Muscle of leg (tissue), 11 donors: ENCODE measurements around the gene TXLNB. TPM values are rescaled to one million over a fixed set of nuclear protein-coding genes. Genes with fewer than 3 reads are reported as not detected.

Source experiments
- DNase-seq: peaks from one replicate; pipeline ENCODE4 v3.0.0; 2013
- H3K27ac ChIP-seq: one replicate; pipeline ENCODE4 v1.5.1; 2013; ENCODE audit warnings: mild to moderate bottlenecking, low read length, control low read depth
- H3K27me3 ChIP-seq: one replicate; pipeline ENCODE4 v1.6.1; 2013; ENCODE audit warnings: low read length; ENCODE audit not compliant: control insufficient read depth, insufficient read depth
- H3K36me3 ChIP-seq: one replicate; pipeline ENCODE4 v1.6.1; 2013; ENCODE audit warnings: low read length; ENCODE audit not compliant: control insufficient read depth, insufficient read depth
- H3K4me1 ChIP-seq: one replicate; pipeline ENCODE4 v1.6.1; 2013; ENCODE audit warnings: low read length; ENCODE audit not compliant: control insufficient read depth, insufficient read depth
- H3K4me3 ChIP-seq: one replicate; pipeline ENCODE4 v1.5.1; 2013; ENCODE audit warnings: low read length, control low read depth
- H3K9me3 ChIP-seq: replicated peaks from 2 replicates; pipeline ENCODE4 v1.6.1; 2013; ENCODE audit warnings: low read depth, low read length; ENCODE audit not compliant: control insufficient read depth
- WGBS: methylation state at CpG from one replicate; pipeline ENCODE4 v1.1.5; 2013; ENCODE audit warnings: missing lambda C conversion rate; ENCODE audit not compliant: insufficient coverage; 5-methylcytosine and 5-hydroxymethylcytosine counted together
- polyA plus RNA-seq, 8 donors: library from polyadenylated mRNA; unstranded; fragments of 120-200 nt; gene quantifications; one replicate each; pipeline versions ENCODE4 v1.2.1 to v1.2.3, GENCODE V29; 2013; ENCODE audit warnings: inconsistent platforms in 1 of 8, low replicate concordance in 1 of 8; ENCODE audit not compliant: insufficient read length in 8 of 8, insufficient read depth in 1 of 8
- total RNA-seq: library from RNA; stranded (reverse); fragments of 120-200 nt; gene quantifications from one replicate; pipeline ENCODE4 v1.2.4, GENCODE V29; 2013

TXLNB gene
- total and polyA plus RNA-seq, 9 donors, result 61.1 to 108 (median 87.7) TPM

DNA sequence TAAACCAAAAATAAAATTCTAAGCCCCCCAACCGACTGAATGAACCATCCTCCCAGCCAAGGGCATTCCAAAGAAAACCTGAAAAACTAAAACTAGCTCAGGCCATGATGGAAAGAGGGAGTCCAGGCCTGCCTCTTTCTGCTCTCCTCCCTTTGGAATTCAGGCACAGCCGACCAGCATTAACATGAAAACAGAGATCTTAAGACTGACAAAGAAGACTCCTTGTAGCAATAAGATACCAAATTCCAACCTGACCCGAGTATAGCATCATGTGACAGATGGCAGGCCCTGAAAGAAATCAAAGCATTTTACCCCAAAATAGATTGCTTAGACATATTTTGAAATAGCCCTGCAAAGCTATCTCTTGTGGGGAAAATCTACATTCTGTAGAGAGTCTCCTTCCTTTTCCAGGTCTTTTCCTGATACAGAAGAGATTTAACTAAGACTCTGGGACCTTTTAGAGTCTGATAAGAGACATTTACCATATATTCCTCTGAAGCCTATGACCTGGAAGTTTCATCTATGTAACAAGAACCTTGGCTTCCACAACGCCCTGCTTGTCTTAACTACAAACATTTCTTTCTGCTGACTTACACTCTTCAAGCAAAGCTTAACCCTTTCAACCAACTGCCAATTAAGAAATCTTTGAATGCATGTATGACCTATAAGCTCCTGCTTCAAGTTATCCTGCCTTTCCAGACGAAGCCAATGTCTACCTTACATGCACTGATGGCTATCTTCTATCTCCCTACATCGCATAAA is 22.2 kb upstream of the TXLNB start:
- H3K4me1 ChIP-seq, result no peaks in the 10 kb centered on the region
- H3K4me3 ChIP-seq, result no peak overlapping the region
- H3K27ac ChIP-seq, result no peak overlapping the region
- no peak for DNase-seq
- H3K27me3 ChIP-seq, result no peaks in the 10 kb centered on the region
- H3K36me3 ChIP-seq, result no peaks in the 10 kb centered on the region
- H3K9me3 ChIP-seq, result peaks cover 2% of the 10 kb centered on the region
- WGBS, result 31% methylated on average over 3 of the region's 6 CpGs

DNA sequence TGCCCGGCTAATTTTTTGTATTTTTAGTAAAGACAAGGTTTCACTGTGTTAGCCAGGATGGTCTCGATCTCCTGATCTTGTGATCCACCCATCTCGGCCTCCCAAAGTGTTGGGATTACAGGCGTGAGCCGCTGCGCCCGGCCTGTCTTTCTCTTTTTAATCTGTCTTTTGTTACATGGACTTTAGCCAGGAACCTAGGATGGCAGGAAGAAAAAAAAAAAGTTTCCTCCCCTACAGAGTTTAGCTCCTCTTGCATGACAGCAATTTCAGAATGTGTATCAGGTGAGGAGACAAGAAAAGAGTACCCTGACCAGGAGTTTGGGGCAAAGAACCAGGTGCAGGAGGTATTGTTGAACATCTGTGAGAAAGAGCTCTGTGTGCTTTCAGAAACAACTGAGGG is 21.4 kb upstream of the TXLNB start:
- H3K27me3 ChIP-seq, result no peaks in the 10 kb centered on the region
- DNase-seq, result no peak
- WGBS, result 100% methylated on average over 2 of the region's 7 CpGs
- H3K4me1 ChIP-seq, result no peaks in the 10 kb centered on the region
- H3K4me3 ChIP-seq, result no peak overlapping the region
- H3K27ac ChIP-seq, result no peak overlapping the region
- H3K36me3 ChIP-seq, result no peaks in the 10 kb centered on the region
- H3K9me3 ChIP-seq, result no peaks in the 10 kb centered on the region

DNA sequence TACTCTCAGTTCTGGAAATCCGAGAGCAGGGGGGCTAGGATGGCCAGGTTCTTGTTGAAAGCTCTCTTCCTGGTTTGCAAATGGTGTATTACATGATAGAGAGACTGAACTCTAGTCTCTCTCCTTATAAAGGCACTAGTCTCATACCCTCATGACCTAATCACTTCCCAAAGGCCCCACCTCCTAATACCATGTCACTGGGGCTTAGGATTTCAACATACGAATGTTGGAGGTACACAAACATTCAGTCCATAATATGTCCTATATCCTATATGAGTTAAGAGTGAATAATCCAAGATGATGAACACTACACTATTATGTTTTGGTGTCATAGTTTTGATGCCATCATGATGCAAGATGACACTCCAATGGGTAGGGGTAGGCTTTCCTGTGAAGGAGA is 20.0 kb upstream of the TXLNB start:
- Histone ChIP-seq H3K36me3 (no peaks in the 10 kb centered on the region), H3K27ac (no peak overlapping the region), H3K4me1 (no peaks in the 10 kb centered on the region), H3K9me3 (no peaks in the 10 kb centered on the region), H3K27me3 (no peaks in the 10 kb centered on the region), H3K4me3 (no peak overlapping the region)
- no CpG with 5 or more reads among the region's 2 CpGs for whole genome bisulfite sequencing
- DNase-seq, result no peak

DNA sequence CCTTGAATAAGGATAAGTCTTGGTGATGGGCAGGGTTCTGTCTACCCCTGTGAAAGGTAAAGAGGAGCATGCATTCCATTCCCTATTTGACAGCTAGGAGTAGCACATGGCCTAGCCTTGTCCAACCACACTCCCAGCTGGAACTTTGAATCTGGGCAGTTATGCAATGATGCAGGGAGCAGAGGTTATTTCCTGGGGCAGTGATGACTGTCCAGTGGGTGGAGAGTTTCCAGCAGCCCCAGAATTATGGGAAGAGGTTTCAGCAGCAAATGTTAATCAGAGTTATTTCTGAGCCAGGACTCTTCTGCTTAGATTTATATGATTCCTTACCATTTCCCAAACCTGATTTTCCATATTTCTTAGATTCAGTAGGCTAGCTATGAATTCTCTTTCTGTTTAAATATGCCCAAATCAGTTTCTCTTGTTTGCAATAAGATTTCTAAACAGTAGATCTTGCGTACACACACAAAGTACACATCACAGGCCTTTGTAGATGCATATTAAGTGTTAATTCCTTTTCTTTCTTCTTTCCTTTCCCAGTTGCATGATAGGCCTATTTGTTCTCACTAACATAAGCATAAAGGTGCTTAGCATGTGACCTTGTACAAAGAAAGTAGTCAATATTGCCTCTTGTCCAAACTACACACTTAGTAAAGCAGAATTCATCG is 17.3 kb upstream of the TXLNB start:
- Histone ChIP-seq H3K27ac (no peak overlapping the region), H3K36me3 (no peaks in the 10 kb centered on the region), H3K27me3 (no peaks in the 10 kb centered on the region), H3K4me1 (no peaks in the 10 kb centered on the region), H3K9me3 (no peaks in the 10 kb centered on the region), H3K4me3 (no peak overlapping the region)
- 100% methylated on average over 1 of the region's 2 CpGs for WGBS
- DNase-seq, result no peak

DNA sequence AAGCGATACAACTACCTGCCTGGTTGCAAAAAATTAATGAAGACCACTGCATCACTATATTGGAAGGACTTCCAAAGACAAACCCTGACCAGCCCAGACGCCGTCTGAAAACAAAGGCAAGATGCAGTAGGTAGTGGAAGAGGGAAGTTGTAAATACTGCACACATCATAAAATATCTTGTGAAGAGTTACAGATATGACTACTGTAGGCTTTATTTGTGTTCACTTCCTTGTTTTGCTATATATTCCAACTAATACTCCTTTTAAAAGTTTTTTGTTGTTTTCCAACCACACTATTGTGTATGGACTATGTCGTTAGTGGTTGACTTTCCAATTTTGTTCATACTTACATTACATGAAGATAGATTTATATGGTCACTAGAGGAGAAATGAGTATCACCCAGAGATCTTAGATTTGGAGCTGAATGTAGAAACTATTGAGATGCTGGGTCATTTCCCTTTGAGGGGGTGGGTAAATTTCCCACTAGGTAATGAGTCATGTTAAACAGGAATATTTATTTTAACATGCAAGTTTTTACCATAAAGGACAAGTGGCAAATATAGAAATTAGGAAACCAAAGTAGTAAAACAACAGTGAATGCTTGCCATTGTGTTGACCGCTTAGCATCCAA is 16.6 kb upstream of the TXLNB start:
- H3K27me3 ChIP-seq, result no peaks in the 10 kb centered on the region
- no CpG with 5 or more reads among the region's 5 CpGs for WGBS
- H3K4me3 ChIP-seq, result no peak overlapping the region
- no peaks in the 10 kb centered on the region for H3K36me3 ChIP-seq
- no peaks in the 10 kb centered on the region for H3K4me1 ChIP-seq
- DNase-seq, result no peak
- H3K27ac ChIP-seq, result no peak overlapping the region
- H3K9me3 ChIP-seq, result no peaks in the 10 kb centered on the region

DNA sequence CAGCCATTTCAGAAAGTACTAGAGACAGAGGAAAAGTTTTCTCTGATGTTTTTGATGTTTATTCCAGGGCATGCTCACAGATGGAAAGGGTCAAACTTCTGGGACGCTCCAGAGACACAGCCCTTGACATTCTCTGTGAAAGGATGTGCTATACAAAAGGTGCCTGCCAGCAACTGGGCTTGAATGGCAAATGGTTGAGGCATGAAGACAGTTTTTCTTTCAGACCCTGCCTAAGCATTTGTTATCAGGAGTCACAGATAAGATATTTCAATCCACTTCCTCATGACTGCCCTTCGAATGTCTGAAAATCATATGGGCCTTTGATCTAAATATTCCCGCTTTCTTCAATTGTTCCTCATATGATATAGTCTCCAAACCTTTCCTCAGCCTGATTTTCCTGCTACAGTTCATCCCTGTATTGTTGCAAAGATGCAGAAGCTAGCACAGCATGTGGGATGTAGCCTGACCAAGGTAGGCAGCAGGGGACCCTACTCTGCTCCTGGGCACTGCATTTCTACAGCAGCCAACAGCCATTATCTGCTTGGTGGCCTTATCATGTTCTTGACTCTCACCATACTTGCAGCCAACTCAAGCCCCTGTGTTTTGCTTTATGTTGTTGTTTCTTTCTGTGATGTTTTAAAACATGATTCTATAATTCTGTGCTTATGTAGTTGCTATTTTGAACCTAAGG is 14.6 kb upstream of the TXLNB start:
- Histone ChIP-seq H3K4me3 (no peak overlapping the region), H3K9me3 (no peaks in the 10 kb centered on the region), H3K27me3 (no peaks in the 10 kb centered on the region), H3K27ac (no peak overlapping the region), H3K36me3 (no peaks in the 10 kb centered on the region), H3K4me1 (no peaks in the 10 kb centered on the region)
- WGBS, result 69% methylated on average over 2 of the region's 3 CpGs
- no peak for DNase-seq

DNA sequence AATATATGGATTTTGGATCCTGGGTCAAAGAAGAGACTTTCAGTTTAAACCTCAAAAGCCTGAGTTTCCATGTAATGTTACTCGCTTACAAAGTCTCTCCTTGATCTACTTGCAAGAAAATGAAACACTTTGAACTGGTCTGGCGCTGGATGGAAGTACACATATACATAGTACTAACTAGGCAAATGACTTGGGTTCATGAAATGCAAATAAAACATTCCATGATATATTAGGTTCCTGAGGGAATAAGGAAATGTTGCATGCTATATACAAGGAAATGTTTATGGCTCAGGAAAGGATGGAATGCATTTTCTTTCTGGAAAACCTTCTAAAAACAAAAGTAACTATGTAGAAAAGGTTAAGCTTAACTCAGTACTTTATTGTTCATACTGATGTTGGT is 11.4 kb upstream of the TXLNB start:
- DNase-seq, result no peak
- no peaks in the 10 kb centered on the region for H3K27me3 ChIP-seq
- no CpG with 5 or more reads among the region's 2 CpGs for WGBS
- no peaks in the 10 kb centered on the region for H3K4me1 ChIP-seq
- no peak overlapping the region for H3K27ac ChIP-seq
- no peaks in the 10 kb centered on the region for H3K9me3 ChIP-seq
- H3K36me3 ChIP-seq, result no peaks in the 10 kb centered on the region
- H3K4me3 ChIP-seq, result no peak overlapping the region

DNA sequence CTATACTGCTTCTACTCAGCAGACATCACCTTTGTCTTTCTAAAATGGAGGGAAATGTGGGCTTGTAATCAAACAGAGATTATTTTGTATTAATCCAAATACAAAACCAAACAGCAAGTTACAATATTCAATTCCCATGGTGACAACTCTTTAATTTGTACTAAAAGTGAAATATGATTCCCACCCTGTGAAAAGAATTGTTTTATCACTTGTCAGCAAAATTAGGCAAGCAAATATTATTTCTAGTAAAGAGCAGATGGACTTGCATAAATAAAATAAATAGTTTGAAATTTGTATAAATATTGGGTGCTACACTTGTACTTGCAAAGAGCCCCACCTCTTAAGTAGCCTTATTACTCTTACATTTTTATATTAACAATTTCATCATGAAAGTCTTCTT is 6.1 kb upstream of the TXLNB start:
- Histone ChIP-seq H3K36me3 (no peaks in the 10 kb centered on the region), H3K4me3 (no peak overlapping the region), H3K27me3 (no peaks in the 10 kb centered on the region), H3K9me3 (peaks cover 2% of the 10 kb centered on the region), H3K27ac (no peak overlapping the region), H3K4me1 (no peaks in the 10 kb centered on the region)
- DNase-seq, result no peak

DNA sequence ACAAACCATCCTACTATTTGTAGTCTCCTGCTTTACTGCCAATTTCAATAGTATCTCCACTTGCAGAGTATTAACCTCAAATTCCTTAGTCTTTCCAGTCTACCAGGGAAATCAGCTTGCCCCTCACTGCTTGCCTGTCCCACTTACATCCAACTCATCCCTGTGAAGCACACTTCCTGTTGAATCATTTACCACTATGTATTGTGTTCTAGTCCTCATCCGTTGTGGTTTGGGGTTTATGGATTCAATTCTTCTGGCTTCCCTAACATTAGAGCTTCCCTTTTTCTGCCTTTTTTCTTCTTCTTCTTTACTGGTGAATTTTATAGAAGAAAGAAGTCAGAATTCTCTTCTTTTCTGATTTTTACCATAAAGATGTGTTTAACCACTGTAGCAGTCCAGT is 5.1 kb upstream of the TXLNB start:
- no peaks in the 10 kb centered on the region for H3K27me3 ChIP-seq
- WGBS, result no CpG with 5 or more reads among the region's 1 CpG
- no peak overlapping the region for H3K4me3 ChIP-seq
- DNase-seq, result no peak
- no peak overlapping the region for H3K27ac ChIP-seq
- peaks cover 2% of the 10 kb centered on the region for H3K4me1 ChIP-seq
- peaks cover 2% of the 10 kb centered on the region for H3K9me3 ChIP-seq
- no peaks in the 10 kb centered on the region for H3K36me3 ChIP-seq

DNA sequence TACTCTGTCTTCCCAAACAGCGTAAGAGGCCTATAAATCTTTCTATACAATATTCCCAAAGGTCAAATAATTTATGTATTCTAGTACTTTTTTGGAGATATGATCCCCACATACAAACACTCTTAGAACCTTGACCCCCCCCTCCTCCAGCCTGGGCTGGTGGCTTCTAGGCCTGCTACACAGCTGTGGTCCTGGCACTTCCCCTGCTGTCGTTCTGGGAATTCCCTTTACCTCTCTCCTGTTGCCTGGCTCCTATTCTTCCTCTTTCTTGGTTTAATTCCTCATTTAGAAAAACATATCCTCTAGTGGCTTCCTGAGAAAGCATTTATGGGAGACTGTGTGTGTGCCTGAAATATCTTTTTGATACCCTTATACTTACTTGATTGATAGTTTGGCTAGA is 4.1 kb upstream of the TXLNB start:
- no peaks in the 10 kb centered on the region for H3K27me3 ChIP-seq
- H3K9me3 ChIP-seq, result peaks cover 2% of the 10 kb centered on the region
- H3K27ac ChIP-seq, result no peak overlapping the region
- no peak overlapping the region for H3K4me3 ChIP-seq
- H3K36me3 ChIP-seq, result no peaks in the 10 kb centered on the region
- H3K4me1 ChIP-seq, result peaks cover 5% of the 10 kb centered on the region
- no CpG with 5 or more reads among the region's 2 CpGs for WGBS
- DNase-seq, result peak; percentile 49
